Testis (tissue), 2 donors: ENCODE results near the gene ECHS1.

Source experiments
- POLR2A ChIP-seq: fragments of 450-650 bp; IDR thresholded peaks from one replicate; pipeline ENCODE4 v1.6.1; 2017; ENCODE audit warnings: antibody characterized with exemption, mild to moderate bottlenecking, moderate library complexity
- TF ChIP-seq, protein P1 (sequence below), 3 experiments: fragments of 450-650 bp in 2 of 3; fragments of 200-600 bp in 1 of 3; sonication (generic) in 1 of 3; IDR thresholded peaks; one replicate each; pipeline ENCODE4 v1.5.1; 2016 to 2019; ENCODE audit warnings: antibody characterized with exemption in 3 of 3, mild to moderate bottlenecking in 2 of 3, moderate library complexity in 1 of 3

DNA sequence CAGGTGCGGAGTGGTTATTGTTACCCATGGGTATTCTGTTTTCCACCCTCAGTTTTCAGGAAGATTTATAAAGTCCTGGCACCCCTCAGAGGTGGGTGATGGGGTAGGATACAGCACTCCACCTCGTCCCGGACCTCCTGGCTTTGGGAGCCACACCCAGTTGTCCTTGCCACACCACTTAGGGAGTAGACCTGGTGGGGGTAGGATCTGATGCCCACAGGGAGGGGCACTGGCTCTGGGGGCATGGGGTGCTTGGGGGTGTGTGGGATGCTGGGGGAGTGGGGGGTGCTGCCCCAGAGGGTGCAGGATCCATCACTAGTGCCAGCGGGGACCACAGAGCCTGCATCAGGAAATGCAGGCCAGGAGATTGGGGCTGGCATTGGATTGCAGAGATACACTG is 60.0 kb downstream of the ECHS1 start:
- TF ChIP-seq, protein P1, sequence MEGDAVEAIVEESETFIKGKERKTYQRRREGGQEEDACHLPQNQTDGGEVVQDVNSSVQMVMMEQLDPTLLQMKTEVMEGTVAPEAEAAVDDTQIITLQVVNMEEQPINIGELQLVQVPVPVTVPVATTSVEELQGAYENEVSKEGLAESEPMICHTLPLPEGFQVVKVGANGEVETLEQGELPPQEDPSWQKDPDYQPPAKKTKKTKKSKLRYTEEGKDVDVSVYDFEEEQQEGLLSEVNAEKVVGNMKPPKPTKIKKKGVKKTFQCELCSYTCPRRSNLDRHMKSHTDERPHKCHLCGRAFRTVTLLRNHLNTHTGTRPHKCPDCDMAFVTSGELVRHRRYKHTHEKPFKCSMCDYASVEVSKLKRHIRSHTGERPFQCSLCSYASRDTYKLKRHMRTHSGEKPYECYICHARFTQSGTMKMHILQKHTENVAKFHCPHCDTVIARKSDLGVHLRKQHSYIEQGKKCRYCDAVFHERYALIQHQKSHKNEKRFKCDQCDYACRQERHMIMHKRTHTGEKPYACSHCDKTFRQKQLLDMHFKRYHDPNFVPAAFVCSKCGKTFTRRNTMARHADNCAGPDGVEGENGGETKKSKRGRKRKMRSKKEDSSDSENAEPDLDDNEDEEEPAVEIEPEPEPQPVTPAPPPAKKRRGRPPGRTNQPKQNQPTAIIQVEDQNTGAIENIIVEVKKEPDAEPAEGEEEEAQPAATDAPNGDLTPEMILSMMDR (IDR thresholded peaks at IDR 0.05) = no peak
- TF ChIP-seq POLR2A = no peak
